BJ (cell line): ENCODE measurements around the gene HASPIN. TPM values are rescaled to one million over a fixed set of nuclear protein-coding genes. Genes with fewer than 3 reads are reported as not detected.

Experiments used
- CTCF ChIA-PET: fragments of 350-600 bp; formaldehyde crosslinking; extraction: SDS; loops from one replicate; lab custom pipeline; 2021; ENCODE audit warnings: antibody characterized with exemption, inconsistent platforms; lab: Yijun Ruan, JAX
- POLR2A ChIA-PET: fragments of 300-600 bp; sonication (Branson Sonifier 250); formaldehyde crosslinking; extraction: SDS; loops from one replicate; lab custom pipeline; 2021; ENCODE audit warnings: antibody characterized with exemption; lab: Charles Lee
- DNase-seq: peaks from one replicate; pipeline ENCODE4 v3.0.0-alpha.2; 2011; ENCODE audit warnings: low read depth
- H3K27me3 ChIP-seq: 2 replicates; pipeline ENCODE4 v1.6.0; 2011; ENCODE audit warnings: low read length; ENCODE audit not compliant: control insufficient read depth, insufficient read depth
- H3K36me3 ChIP-seq: 2 replicates; pipeline ENCODE4 v1.5.1; 2011; ENCODE audit warnings: low read length; ENCODE audit not compliant: control insufficient read depth, insufficient read depth
- H3K4me3 ChIP-seq: 2 replicates; pipeline ENCODE4 v1.5.1; 2011; ENCODE audit warnings: low read depth, mild to moderate bottlenecking, control low read depth, low read length
- polyA plus RNA-seq: library from polyadenylated mRNA; depleted of rRNA; stranded (reverse); fragments of >200 nt; gene quantifications from 2 replicates; pipeline ENCODE4 v1.2.3, GENCODE V29; 2011
- TF ChIP-seq, protein P1 (sequence below): IDR thresholded peaks from 2 replicates; pipeline ENCODE4 v1.5.1; 2011; ENCODE audit warnings: low read depth, mild to moderate bottlenecking, control low read depth, inconsistent platforms, low read length, moderate library complexity; ENCODE audit not compliant: insufficient read depth

Gene HASPIN
- polyA plus RNA-seq, 1 experiment = 2.1 TPM

GRCh38 chr17:3754458-3755334, 31.0 kb downstream of the HASPIN start:
- TF ChIP-seq, protein P1, sequence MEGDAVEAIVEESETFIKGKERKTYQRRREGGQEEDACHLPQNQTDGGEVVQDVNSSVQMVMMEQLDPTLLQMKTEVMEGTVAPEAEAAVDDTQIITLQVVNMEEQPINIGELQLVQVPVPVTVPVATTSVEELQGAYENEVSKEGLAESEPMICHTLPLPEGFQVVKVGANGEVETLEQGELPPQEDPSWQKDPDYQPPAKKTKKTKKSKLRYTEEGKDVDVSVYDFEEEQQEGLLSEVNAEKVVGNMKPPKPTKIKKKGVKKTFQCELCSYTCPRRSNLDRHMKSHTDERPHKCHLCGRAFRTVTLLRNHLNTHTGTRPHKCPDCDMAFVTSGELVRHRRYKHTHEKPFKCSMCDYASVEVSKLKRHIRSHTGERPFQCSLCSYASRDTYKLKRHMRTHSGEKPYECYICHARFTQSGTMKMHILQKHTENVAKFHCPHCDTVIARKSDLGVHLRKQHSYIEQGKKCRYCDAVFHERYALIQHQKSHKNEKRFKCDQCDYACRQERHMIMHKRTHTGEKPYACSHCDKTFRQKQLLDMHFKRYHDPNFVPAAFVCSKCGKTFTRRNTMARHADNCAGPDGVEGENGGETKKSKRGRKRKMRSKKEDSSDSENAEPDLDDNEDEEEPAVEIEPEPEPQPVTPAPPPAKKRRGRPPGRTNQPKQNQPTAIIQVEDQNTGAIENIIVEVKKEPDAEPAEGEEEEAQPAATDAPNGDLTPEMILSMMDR = no peak
- ChIA-PET CTCF (interaction anchor here (0.9 to 1.3 kb wide), 2 partner anchors 16 to 73 kb away, joined by 4 to 5 read pairs; no protein-coding TSS in a partner anchor), POLR2A (interaction anchor here (0.6 kb wide), 1 partner anchor 87 kb away, joined by 4 read pairs; no protein-coding TSS in a partner anchor)
- no peaks in the 10 kb centered on the region for H3K36me3 ChIP-seq
- H3K27me3 ChIP-seq = peaks cover 1% of the 10 kb centered on the region; the same call in 1 of the 2 replicates
- no peak overlapping the region for H3K4me3 ChIP-seq
- DNase-seq = no peak

GRCh38 chr17:3755335-3756030, 31.8 kb downstream of the HASPIN start:
- Histone ChIP-seq H3K27me3 (peaks cover 1% of the 10 kb centered on the region; the same call in 1 of the 2 replicates), H3K4me3 (no peak overlapping the region), H3K36me3 (no peaks in the 10 kb centered on the region)
- ChIA-PET POLR2A (no interaction called here), CTCF (no interaction called here)
- TF ChIP-seq, protein P1 = no peak
- DNase-seq = no peak

DNA sequence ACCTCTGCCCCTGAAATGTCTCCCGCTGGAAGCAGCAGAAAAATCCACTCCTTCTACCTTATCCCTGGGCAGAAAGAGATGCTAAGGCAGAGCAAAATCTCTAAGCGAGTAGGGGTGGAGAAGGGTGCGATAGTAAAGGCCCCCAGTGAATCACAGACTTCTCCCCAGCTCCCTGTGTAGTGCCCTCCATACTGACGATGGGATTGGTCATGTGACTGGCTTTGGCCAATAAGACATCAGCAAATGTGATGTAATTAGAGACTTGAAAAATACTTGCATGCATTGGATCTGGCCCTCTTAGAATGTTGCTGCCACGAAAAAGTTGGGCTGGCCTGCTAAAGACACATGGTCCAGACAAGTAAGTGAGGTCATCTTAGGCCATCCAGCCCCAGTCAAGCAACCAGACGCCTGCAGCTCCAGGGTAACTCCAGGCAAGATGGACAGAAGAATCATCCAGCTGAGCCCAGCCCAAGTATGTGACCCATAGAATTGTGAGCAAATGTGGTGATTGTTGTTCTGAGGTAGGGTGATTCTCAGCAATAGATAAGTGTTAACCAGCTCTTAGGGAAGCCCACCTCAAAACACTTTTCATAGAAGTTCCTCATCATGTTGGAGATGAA, 36.0 kb downstream of the HASPIN start:
- ChIA-PET CTCF (no interaction called here), POLR2A (no interaction called here)
- DNase-seq = no peak
- Histone ChIP-seq H3K27me3 (no peaks in the 10 kb centered on the region; the same call in 1 of the 2 replicates), H3K4me3 (no peak overlapping the region), H3K36me3 (no peaks in the 10 kb centered on the region)
- TF ChIP-seq, protein P1 = no peak

- no peaks in the 10 kb centered on the region; the same call in 1 of the 2 replicates for H3K27me3 ChIP-seq
- ChIA-PET CTCF (interaction anchor here (2.1 kb wide), 1 partner anchor 23 kb away, joined by 12 read pairs; no protein-coding TSS in a partner anchor), POLR2A (no interaction called here)
- DNase-seq = no peak
- no peak overlapping the region for H3K4me3 ChIP-seq
- no peaks in the 10 kb centered on the region for H3K36me3 ChIP-seq
- TF ChIP-seq, protein P1 = no peak
These were observed 37.6 kb downstream of the HASPIN start for GRCh38 chr17:3761036-3761917.
